ENCODE results near the gene CLPX.
"Not testable (repeated sequence)": the region's sequence is repeated elsewhere in the genome, so short reads cannot be mapped to it uniquely, and the experiment has no call there.

Gene CLPX

GRCh38 chr15:65156692-65157091 is 28.4 kb downstream of the CLPX start:
- no peak for TF ChIP-seq CTCF (IDR thresholded peaks at IDR 0.05; ENCODE audit: low read depth, low read length, missing control alignments)
- no peak for DNase-seq (ENCODE audit: extremely low read depth, low read depth)
- no peak overlapping the region for H3K4me3 ChIP-seq (replicated peaks; ENCODE audit: low read depth, low read length)

DNA sequence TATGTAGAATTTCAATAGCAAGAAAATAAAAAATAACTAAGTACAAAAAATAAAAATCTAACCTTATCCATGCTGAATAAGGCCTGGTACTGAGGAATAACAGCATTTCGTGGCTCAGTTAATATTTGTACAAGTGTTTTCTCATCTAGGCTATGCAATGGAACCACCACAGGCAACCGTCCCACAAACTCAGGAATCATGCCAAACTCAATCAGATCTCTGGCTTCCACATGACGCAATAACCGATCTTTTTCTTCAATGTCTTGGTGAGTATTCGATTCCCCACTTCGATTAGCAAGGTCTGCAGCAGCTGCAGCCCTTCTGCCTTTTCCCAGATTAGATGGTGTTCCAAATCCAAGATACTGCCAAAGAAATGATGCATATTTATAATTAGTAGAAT is 30.4 kb downstream of the CLPX start:
- TF ChIP-seq CTCF (IDR thresholded peaks at IDR 0.05; ENCODE audit: low read depth, low read length, missing control alignments), result no peak
- no peak overlapping the region for H3K4me3 ChIP-seq (replicated peaks; ENCODE audit: low read depth, low read length)
- no peak for DNase-seq (ENCODE audit: extremely low read depth, low read depth)

DNA sequence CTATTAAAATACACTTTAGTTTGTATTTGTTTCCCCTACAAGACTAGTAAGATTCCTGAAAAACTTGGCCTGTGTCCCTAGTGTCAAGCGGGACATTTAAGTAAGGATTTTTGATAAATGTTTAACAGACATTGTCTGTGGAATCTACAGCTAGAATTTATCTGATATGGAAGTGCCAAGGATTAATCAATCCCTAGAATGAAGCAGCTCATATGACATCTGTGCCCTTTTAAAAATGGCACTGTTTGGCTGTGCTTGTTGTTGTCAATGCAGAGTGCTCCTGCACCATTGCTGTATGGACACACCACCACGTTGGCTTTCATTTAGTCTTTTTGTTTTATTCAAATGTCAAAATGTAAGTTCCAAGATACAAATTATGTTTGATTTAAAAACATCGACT is 37.2 kb downstream of the CLPX start:
- no peak for TF ChIP-seq CTCF (IDR thresholded peaks at IDR 0.05; ENCODE audit: low read depth, low read length, missing control alignments)
- H3K4me3 ChIP-seq (replicated peaks; ENCODE audit: low read depth, low read length), result no peak overlapping the region
- DNase-seq (ENCODE audit: extremely low read depth, low read depth), result no peak

GRCh38 chr15:65146438-65146837 is 38.7 kb downstream of the CLPX start:
- no peak overlapping the region for H3K4me3 ChIP-seq (replicated peaks; ENCODE audit: low read depth, low read length)
- no peak for DNase-seq (ENCODE audit: extremely low read depth, low read depth)
- TF ChIP-seq CTCF (IDR thresholded peaks at IDR 0.05; ENCODE audit: low read depth, low read length, missing control alignments), result no peak

DNA sequence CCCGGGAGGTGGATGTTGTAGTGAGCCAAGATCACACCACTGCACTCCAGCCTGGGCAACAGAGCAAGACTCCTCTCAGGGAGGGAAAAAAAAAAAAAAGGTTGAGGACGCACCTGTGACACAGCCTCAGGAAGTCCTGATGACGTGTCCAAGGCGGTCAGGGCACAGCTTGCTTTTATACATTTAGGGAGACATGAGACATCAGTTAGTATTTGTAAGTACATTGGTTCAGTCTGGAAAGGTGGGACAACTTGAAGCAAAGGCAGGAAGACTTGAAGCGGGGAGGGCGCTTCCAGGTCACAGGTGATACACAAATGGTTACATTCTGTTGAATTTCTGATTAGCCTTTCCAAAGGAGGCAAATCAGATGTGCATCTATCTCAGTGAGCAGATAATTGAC is 46.5 kb downstream of the CLPX start:
- not testable (repeated sequence) for DNase-seq (ENCODE audit: extremely low read depth, low read depth); H3K4me3 ChIP-seq (replicated peaks; ENCODE audit: low read depth, low read length)

GRCh38 chr15:65137893-65138292 is 47.2 kb downstream of the CLPX start:
- DNase-seq (ENCODE audit: extremely low read depth, low read depth); H3K4me3 ChIP-seq (replicated peaks; ENCODE audit: low read depth, low read length): not testable (repeated sequence)

GRCh38 chr15:65137089-65137488 is 48.1 kb downstream of the CLPX start:
- DNase-seq (ENCODE audit: extremely low read depth, low read depth); H3K4me3 ChIP-seq (replicated peaks; ENCODE audit: low read depth, low read length): not testable (repeated sequence)

- no peak for DNase-seq (ENCODE audit: extremely low read depth, low read depth)
- TF ChIP-seq CTCF (IDR thresholded peaks at IDR 0.05; ENCODE audit: low read depth, low read length, missing control alignments), result no peak
- H3K4me3 ChIP-seq (replicated peaks; ENCODE audit: low read depth, low read length), result peak overlapping the region; percentile 67
Observed at GRCh38 chr15:65134538-65134937, 50.6 kb downstream of the CLPX start.

All from HFF-Myc (cell line).